HS-5 (cell line): Measurements from ENCODE around the gene NLGN4X.

ENCODE experiments used
- DNase-seq: peaks from one replicate; pipeline ENCODE4 v3.0.0-alpha.2; 2012; ENCODE audit warnings: low read depth

The NLGN4X gene

GRCh38 chrX:5857232-5857631, 371.4 kb downstream of the NLGN4X start:
- DNase-seq = no peak

DNA sequence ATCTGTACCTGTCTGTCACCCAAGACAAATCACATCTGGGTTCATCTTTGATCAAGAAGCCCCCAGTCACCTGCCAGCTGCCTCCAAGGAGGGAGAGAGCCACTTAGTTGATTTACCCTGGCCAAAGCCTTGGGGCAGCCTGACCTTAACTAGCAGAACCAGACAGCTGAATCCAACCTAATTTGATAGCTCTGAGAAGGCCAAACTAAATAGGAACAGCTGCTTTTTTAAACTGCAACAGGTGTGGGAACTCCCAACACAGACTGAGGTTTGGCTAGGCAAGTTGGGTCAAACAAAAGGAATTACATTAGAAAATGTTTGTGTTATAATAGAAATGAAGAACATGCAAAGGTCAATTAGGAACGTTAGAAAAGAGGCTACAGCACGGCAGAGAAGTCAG, 375.7 kb downstream of the NLGN4X start:
- DNase-seq = no peak

GRCh38 chrX:5842601-5843000, 386.1 kb downstream of the NLGN4X start:
- DNase-seq = no peak
